GM06990 (cell line): ENCODE data around the gene MICB.
"Not testable (repeated sequence)": the region's sequence is repeated elsewhere in the genome, so short reads cannot be mapped to it uniquely, and the experiment has no call there.

Experiments used
- DNase-seq: peaks from one replicate; pipeline ENCODE4 v3.0.0-alpha.2; 2011; ENCODE audit not compliant: insufficient read length; ENCODE audit errors: extremely low read depth
- H3K27me3 ChIP-seq: replicated peaks from 2 replicates; pipeline ENCODE4 v1.6.0; 2011; ENCODE audit warnings: low read length; ENCODE audit not compliant: control insufficient read depth, insufficient read depth
- H3K36me3 ChIP-seq: 2 replicates; pipeline ENCODE4 v1.5.1; 2011; ENCODE audit warnings: low read length; ENCODE audit not compliant: control insufficient read depth, insufficient read depth
- H3K4me3 ChIP-seq: replicated peaks from 2 replicates; pipeline ENCODE4 v1.5.1; 2011; ENCODE audit warnings: low read depth, mild to moderate bottlenecking, control low read depth, low read length
- CTCF ChIP-seq: IDR thresholded peaks from 2 replicates; pipeline ENCODE4 v1.5.1; 2011; ENCODE audit warnings: low read length, control low read depth, mild to moderate bottlenecking, inconsistent platforms; ENCODE audit not compliant: insufficient read depth, poor library complexity, severe bottlenecking

The MICB gene

GRCh38 chr6:31548544-31548873 is 50.6 kb downstream of the MICB start:
- TF ChIP-seq CTCF = no peak
- no peaks in the 10 kb centered on the region for H3K27me3 ChIP-seq
- no peak overlapping the region; the same call in 1 of the 2 replicates for H3K4me3 ChIP-seq
- DNase-seq = no peak
- H3K36me3 ChIP-seq = no peaks in the 10 kb centered on the region

GRCh38 chr6:31551371-31551770 is 53.4 kb downstream of the MICB start:
- H3K27me3 ChIP-seq, H3K4me3 ChIP-seq, H3K36me3 ChIP-seq, DNase-seq: not testable (repeated sequence)
- peak; percentile 68 for TF ChIP-seq CTCF

- no peak for DNase-seq
Measured at GRCh38 chr6:31556307-31556706, 58.4 kb downstream of the MICB start.

GRCh38 chr6:31557443-31558317 is 59.7 kb downstream of the MICB start:
- no peak overlapping the region for H3K4me3 ChIP-seq
- TF ChIP-seq CTCF = no peak
- H3K36me3 ChIP-seq = peaks cover 1% of the 10 kb centered on the region
- DNase-seq = no peak
- no peaks in the 10 kb centered on the region for H3K27me3 ChIP-seq

More at GRCh38 chr6:31556307-31556706, 58.4 kb downstream of the MICB start:
- no peak for TF ChIP-seq CTCF
- Histone ChIP-seq H3K36me3 (peaks cover 1% of the 10 kb centered on the region), H3K4me3 (no peak overlapping the region; the same call in 1 of the 2 replicates), H3K27me3 (no peaks in the 10 kb centered on the region)

GRCh38 chr6:31558318-31558625 is 60.3 kb downstream of the MICB start:
- TF ChIP-seq CTCF = no peak
- H3K36me3 ChIP-seq = peaks cover 1% of the 10 kb centered on the region
- H3K4me3 ChIP-seq = peak overlapping the region; percentile 21
- H3K27me3 ChIP-seq = no peaks in the 10 kb centered on the region
- DNase-seq = no peak
